Calu3 (cell line): ENCODE data around the gene NPIPA1. TPM values are rescaled to one million over a fixed set of nuclear protein-coding genes. Genes with fewer than 3 reads are reported as not detected.

Experiments used
- BruUV-seq: library from RNA; stranded (reverse); fragments of 400-500 nt; replicated peaks from 2 replicates; lab custom pipeline; 2021; lab: Mats Ljungman, UMichigan
- CTCF ChIA-PET: fragments of 300-600 bp; sonication (Branson Sonifier 250); formaldehyde crosslinking; loops from one replicate; lab custom pipeline; 2022; ENCODE audit warnings: antibody characterized with exemption; lab: Charles Lee
- DNase-seq: peaks from one replicate; pipeline ENCODE4 v3.0.0; 2022
- H3K27ac Mint-ChIP-seq: one replicate; pipeline ENCODE4 v1.8.0; 2022; ENCODE audit warnings: mixed read lengths; ENCODE audit not compliant: unreplicated experiment
- H3K27me3 Mint-ChIP-seq: one replicate; pipeline ENCODE4 v1.8.0; 2022; ENCODE audit warnings: mixed read lengths; ENCODE audit not compliant: unreplicated experiment
- H3K36me3 Mint-ChIP-seq: one replicate; pipeline ENCODE4 v1.8.0; 2022; ENCODE audit warnings: mild to moderate bottlenecking, moderate library complexity, mixed read lengths; ENCODE audit not compliant: insufficient read depth, unreplicated experiment
- H3K4me1 Mint-ChIP-seq: one replicate; pipeline ENCODE4 v1.8.0; 2022; ENCODE audit warnings: mild to moderate bottlenecking, low read depth, mixed read lengths; ENCODE audit not compliant: unreplicated experiment
- H3K4me3 Mint-ChIP-seq: one replicate; pipeline ENCODE4 v1.8.0; 2022; ENCODE audit warnings: mild to moderate bottlenecking, low read depth, moderate library complexity, mixed read lengths; ENCODE audit not compliant: unreplicated experiment
- H3K9me3 Mint-ChIP-seq: one replicate; pipeline ENCODE4 v1.8.0; 2022; ENCODE audit warnings: low read depth, mixed read lengths; ENCODE audit not compliant: unreplicated experiment
- CTCF ChIP-seq: fragments of 200-600 bp; IDR thresholded peaks from one replicate; pipeline ENCODE4 v1.8.0; 2022; ENCODE audit warnings: antibody characterized with exemption; ENCODE audit not compliant: unreplicated experiment
- intact Hi-C: fragments of 100-400 bp; cut with micrococcal nuclease; formaldehyde crosslinking; loops from one replicate; pipeline ENCODE4 v1.10.0; 2022; ENCODE audit not compliant: unreplicated experiment
- total RNA-seq: library from RNA; stranded (reverse); gene quantifications from 2 replicates; pipeline ENCODE4 v1.2.3, GENCODE V29; 2022

The NPIPA1 gene
- total RNA-seq, 1 experiment from 2014 or later: 112 TPM

GRCh38 chr16:14955546-14956231 is 18.4 kb downstream of the NPIPA1 start:
- CTCF ChIA-PET: interaction anchor here (0.6 kb wide), 1 partner anchor 9 kb away, joined by 3 read pairs; no protein-coding TSS in a partner anchor
- BruUV-seq: no TSS peak
- Mint-ChIP-seq H3K27me3 (peaks cover 35% of the 10 kb centered on the region), H3K27ac (no peak overlapping the region), H3K4me3 (no peak overlapping the region), H3K4me1 (peaks cover 10% of the 10 kb centered on the region), H3K36me3 (no peaks in the 10 kb centered on the region), H3K9me3 (no peaks in the 10 kb centered on the region)
- no peak for DNase-seq
- no peak for TF ChIP-seq CTCF
- intact Hi-C loops: no loop called here

- CTCF ChIA-PET: no interaction called here
Measured at GRCh38 chr16:14957576-14958322, 20.5 kb downstream of the NPIPA1 start.

GRCh38 chr16:14958323-14958600 is 21.0 kb downstream of the NPIPA1 start:
- BruUV-seq: no TSS peak
- CTCF ChIA-PET: no interaction called here
- DNase-seq: no peak

More at GRCh38 chr16:14957576-14958322, 20.5 kb downstream of the NPIPA1 start:
- Mint-ChIP-seq H3K9me3 (no peaks in the 10 kb centered on the region), H3K4me1 (peaks cover 10% of the 10 kb centered on the region), H3K27ac (no peak overlapping the region), H3K4me3 (no peak overlapping the region), H3K27me3 (peaks cover 55% of the 10 kb centered on the region), H3K36me3 (no peaks in the 10 kb centered on the region)
- intact Hi-C loops: no loop called here
- no peak for TF ChIP-seq CTCF
- no peak for DNase-seq
- no TSS peak for BruUV-seq

GRCh38 chr16:14958970-14959369 is 21.7 kb downstream of the NPIPA1 start:
- Mint-ChIP-seq H3K4me3 (no peak overlapping the region), H3K9me3 (no peaks in the 10 kb centered on the region), H3K27ac (no peak overlapping the region), H3K4me1 (peaks cover 10% of the 10 kb centered on the region), H3K36me3 (no peaks in the 10 kb centered on the region), H3K27me3 (peaks cover 66% of the 10 kb centered on the region)
- DNase-seq: no peak
- BruUV-seq: no TSS peak
- CTCF ChIA-PET: interaction anchor here (0.7 kb wide), 1 partner anchor 99 kb away, joined by 3 read pairs; no protein-coding TSS in a partner anchor
- intact Hi-C loops: no loop called here
- no peak for TF ChIP-seq CTCF

More at GRCh38 chr16:14958323-14958600, 21.0 kb downstream of the NPIPA1 start:
- peaks cover 10% of the 10 kb centered on the region for H3K4me1 Mint-ChIP-seq
- H3K9me3 Mint-ChIP-seq: no peaks in the 10 kb centered on the region
- no peak overlapping the region for H3K4me3 Mint-ChIP-seq
- peaks cover 61% of the 10 kb centered on the region for H3K27me3 Mint-ChIP-seq
- no peak overlapping the region for H3K27ac Mint-ChIP-seq
- TF ChIP-seq CTCF: no peak
- no peaks in the 10 kb centered on the region for H3K36me3 Mint-ChIP-seq
- intact Hi-C loops: no loop called here
